GM18502 (cell line): Measurements from ENCODE around the gene SIRT6.
"Not testable (repeated sequence)": the region's sequence is repeated elsewhere in the genome, so short reads cannot be mapped to it uniquely, and the experiment has no call there.

Source experiments
- ATAC-seq: cut with Tn5 transposase; IDR thresholded peaks from one replicate; pipeline ENCODE4 v1.9.1; 2021; ENCODE audit warnings: mild to moderate bottlenecking; ENCODE audit not compliant: unreplicated experiment, poor library complexity

The SIRT6 gene

DNA sequence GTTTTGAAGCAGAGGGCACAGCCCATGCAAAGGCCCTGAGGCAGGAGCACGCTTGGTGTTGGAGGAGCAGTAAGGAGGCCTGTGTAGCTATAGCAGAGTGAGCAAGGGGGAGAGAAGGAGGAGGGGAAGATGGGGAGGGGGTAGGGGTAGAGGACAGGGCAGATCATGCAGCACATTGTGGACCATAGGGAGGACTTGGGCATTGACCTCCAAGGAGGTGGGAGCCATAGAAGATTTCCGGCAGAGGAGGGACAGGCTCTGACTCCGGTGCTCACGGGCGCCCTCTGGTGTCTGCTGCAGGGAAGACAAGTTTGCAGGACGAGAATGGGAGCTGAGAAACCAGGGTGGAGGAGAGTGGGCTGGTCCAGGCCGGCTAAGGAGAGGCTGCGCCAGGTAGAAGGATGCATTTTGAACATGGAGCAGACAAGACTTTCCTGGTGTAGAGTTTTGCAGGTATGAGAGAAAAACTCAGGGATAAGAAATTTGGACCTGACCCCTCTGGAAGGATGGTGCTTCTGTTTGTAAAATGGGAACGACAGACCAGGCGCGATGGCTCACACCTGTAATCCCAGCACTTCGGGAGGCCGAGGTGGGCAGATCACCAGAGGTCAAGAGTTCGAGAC, 42.6 kb downstream of the SIRT6 start:
- no peak for ATAC-seq

DNA sequence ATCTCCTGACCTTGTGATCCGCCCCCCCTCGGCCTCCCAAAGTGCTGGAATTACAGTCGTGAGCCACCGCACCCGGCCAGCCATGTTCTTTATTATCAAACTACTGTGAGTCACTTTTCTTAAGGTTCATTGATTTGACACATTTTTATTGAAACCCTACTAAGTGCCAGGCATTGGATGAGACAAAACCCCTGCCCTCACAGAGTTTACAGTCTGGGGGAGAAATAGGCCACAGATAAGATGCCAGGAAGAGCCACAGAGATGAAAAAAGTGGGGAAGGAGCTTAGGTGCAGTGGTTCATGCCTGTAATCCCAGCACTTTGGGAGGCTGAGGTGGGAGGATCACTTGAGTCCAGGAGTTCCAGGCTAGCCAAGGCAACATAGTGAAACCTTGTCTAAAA, 43.9 kb downstream of the SIRT6 start:
- no peak for ATAC-seq

DNA sequence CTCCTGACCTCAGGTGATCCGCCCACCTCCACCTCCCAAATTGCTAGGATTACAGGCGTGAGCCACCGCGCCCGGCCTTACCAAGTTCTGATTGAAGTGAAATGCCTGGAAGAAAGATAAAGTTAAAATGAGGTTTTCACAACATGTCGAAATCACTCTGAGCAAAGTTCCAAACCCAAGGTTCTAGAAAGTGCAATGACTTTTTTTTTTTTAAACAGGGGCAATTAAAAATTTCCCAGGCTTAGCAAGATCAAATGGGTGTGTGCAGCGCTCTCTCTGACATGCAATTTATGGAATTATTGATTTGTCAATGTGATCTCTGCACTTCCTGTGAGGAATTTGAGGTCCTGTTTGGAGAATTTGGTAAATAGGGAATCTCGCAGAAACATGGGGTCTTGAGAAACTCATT, 45.7 kb downstream of the SIRT6 start:
- ATAC-seq: no peak

DNA sequence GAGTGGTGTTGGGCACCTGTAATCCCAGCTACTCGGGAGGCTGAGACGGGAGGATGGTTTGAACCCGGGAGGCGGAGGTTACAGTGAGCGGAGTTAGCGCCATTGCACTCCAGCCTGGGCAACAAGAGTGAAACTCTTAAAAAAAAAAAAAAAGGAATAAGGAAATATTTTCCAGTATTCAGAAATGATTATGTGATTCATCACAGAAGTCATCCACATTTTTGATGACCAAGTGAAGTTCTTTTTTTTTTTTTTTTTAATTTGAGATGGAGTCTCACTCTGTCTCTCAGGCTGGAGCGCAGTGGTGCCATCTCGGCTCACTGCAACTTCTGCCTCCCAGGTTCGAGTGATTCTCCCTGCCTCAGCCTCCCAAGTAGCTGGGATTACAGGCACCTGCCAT, 47.0 kb downstream of the SIRT6 start:
- ATAC-seq: not testable (repeated sequence)

DNA sequence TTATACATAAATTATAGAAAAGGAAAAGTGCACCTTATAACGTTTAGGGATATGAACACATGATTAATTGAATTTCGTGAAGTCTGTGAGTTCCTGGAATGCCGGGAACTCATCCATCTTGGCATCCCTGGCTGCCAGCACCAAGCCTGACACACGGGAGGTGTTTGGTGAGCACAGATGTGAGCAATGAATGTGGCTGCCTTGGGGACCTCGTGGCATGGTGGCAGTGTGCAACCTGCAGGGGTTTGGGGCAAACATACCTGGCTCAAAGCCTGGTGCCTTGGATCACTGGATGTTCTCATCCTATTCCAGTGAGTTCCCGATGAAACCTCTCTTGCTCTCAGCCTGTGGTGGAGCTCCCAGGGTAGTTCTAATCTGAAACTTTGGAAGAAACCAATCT, 48.0 kb downstream of the SIRT6 start:
- no peak for ATAC-seq

DNA sequence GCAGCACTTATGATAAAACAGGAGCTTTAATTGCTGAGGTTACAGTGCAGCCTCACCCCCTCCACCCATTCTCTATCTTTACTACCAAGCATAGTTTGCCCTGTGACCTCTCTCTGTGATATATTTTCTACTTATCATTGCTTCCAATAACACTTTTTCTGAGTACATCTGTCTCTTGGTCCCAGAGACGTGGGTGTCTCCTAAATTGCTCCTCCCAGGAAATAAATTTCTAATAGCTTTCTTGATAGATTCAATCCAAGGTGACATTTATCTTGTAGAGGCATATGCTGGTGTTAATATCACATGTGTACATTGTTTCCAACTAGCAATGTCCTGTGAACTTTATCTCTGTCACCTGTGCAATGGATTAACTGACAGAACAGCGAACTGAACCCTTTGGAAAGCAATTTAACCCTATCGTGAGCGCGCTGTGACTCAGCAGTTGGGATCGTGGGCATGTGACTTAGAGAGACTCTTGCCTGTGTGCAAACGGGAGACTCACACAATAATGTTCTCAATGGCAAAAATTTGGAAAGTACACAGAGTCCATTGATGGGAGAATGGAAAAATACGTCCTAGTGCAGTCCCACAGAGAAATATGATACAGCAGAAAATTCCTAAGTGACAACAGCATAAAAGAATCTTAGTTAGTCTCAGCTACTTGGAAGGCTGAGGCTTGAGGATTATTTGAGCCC, 51.5 kb downstream of the SIRT6 start:
- ATAC-seq: no peak

DNA sequence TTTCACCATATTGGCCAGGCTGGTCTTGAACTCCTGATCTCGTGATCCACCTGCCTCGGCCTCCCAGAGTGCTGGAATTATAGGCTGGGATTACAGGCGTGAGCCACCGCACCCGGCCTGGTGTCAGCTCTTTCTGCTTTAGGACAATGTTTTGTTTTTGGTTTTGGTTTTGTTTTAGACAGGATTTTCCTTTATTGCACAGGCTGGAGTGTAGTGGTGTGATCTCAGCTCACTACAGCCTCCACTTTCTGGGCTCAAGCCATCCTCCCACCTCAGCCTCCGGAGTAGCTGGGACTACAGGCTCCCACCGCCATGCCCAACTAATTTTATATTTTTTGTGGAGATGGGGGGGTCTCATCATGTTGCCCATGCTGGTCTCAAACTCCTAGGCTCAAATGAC, 53.3 kb downstream of the SIRT6 start:
- not testable (repeated sequence) for ATAC-seq

DNA sequence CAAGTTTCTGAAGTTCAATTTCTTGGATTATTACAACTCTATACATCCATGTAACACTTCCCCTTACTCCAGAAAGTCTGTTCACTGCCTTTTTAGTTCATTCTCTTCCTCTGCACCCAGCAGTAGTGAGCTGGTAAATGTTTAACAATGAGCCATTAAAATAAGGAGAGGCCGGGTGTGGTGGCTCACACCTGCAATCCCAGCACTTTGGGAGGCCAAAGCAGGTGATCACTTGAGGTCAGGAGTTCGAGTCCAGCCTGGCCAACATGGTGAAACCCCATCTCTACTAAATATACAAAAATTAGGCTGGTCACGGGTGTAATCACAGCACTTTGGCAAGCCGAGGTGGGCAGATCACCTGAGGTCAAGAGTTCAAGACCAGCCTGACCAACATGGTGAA, 55.0 kb downstream of the SIRT6 start:
- ATAC-seq: not testable (repeated sequence)

DNA sequence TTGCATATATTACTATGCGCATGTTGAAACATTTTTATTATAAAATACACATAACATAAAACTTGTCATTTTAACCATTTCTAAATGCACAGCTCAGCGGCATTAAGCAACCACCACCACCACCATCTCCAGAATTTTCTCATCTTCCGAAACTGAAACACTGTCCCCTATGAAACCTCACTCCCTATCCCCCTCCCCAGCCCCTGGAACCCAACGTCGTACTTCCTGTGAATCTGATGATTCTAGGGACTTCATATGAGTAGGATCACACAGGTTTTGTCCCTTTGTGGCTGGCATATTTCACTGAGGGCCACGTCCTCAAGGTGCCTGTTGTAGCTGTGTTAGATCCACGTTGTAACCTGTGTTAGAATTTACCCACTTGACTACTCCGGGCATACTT, 57.7 kb downstream of the SIRT6 start:
- ATAC-seq: no peak
